CD8-positive, alpha-beta memory T cell (primary cell): ENCODE data around the gene C18orf63. TPM values are rescaled to one million over a fixed set of nuclear protein-coding genes. Genes with fewer than 3 reads are reported as not detected.

Experiments used
- CTCF ChIA-PET: fragments of 350-600 bp; sonication (Branson Sonifier 250); formaldehyde crosslinking; loops from one replicate; lab custom pipeline; 2021; ENCODE audit warnings: antibody characterized with exemption; lab: Charles Lee
- POLR2A ChIA-PET: fragments of 350-600 bp; sonication (Branson Sonifier 250); formaldehyde crosslinking; loops from one replicate; lab custom pipeline; 2021; ENCODE audit warnings: antibody characterized with exemption; lab: Charles Lee
- DNase-seq, 5 donors: peaks; one replicate each; pipeline versions ENCODE4 v3.0.0 to v3.0.0-alpha.2; 2020 to 2022; ENCODE audit warnings: mixed read lengths in 1 of 5
- H3K27ac ChIP-seq: one replicate; pipeline ENCODE4 v1.7.0; 2013; ENCODE audit warnings: low read depth, mild to moderate bottlenecking, low read length, moderate library complexity
- H3K27me3 ChIP-seq: 2 replicates; pipeline ENCODE4 v1.7.0; 2013; ENCODE audit warnings: low read length, mild to moderate bottlenecking; ENCODE audit not compliant: insufficient read depth, poor library complexity, severe bottlenecking
- H3K36me3 ChIP-seq: 2 replicates; pipeline ENCODE4 v1.7.0; 2013; ENCODE audit warnings: mild to moderate bottlenecking, low read length, moderate library complexity; ENCODE audit not compliant: insufficient read depth
- H3K4me1 ChIP-seq: 2 replicates; pipeline ENCODE4 v1.7.0; 2013; ENCODE audit warnings: mild to moderate bottlenecking, low read length, moderate library complexity; ENCODE audit not compliant: insufficient read depth
- H3K4me3 ChIP-seq: 2 replicates; pipeline ENCODE4 v1.7.0; 2013; ENCODE audit warnings: mild to moderate bottlenecking, low read length
- H3K9me3 ChIP-seq: 2 replicates; pipeline ENCODE4 v1.7.0; 2013; ENCODE audit warnings: mild to moderate bottlenecking, low read length
- H3K27ac Mint-ChIP-seq, 8 donors: one replicate each; pipeline ENCODE4 v1.8.0; 2020 to 2021; ENCODE audit warnings: mixed read lengths in 8 of 8, mild to moderate bottlenecking in 6 of 8, inconsistent platforms in 3 of 8, moderate library complexity in 3 of 8
- H3K27me3 Mint-ChIP-seq, 2 donors: one replicate each; pipeline ENCODE4 v1.8.0; 2020 to 2021; ENCODE audit warnings: mixed read lengths in 2 of 2, mild to moderate bottlenecking in 1 of 2, moderate library complexity in 1 of 2
- H3K36me3 Mint-ChIP-seq, 3 donors: one replicate each; pipeline ENCODE4 v1.8.0; 2020 to 2021; ENCODE audit warnings: mixed read lengths in 3 of 3, inconsistent platforms in 1 of 3, mild to moderate bottlenecking in 1 of 3
- H3K4me1 Mint-ChIP-seq, 3 donors: one replicate each; pipeline ENCODE4 v1.8.0; 2020 to 2021; ENCODE audit warnings: mixed read lengths in 3 of 3, inconsistent platforms in 1 of 3, mild to moderate bottlenecking in 1 of 3
- H3K4me3 Mint-ChIP-seq, 7 donors: one replicate each; pipeline ENCODE4 v1.8.0; 2020 to 2021; ENCODE audit warnings: mixed read lengths in 7 of 7, mild to moderate bottlenecking in 6 of 7, moderate library complexity in 4 of 7, inconsistent platforms in 2 of 7
- H3K9me3 Mint-ChIP-seq, 5 donors: one replicate each; pipeline ENCODE4 v1.8.0; 2020 to 2022; ENCODE audit warnings: mixed read lengths in 5 of 5, mild to moderate bottlenecking in 3 of 5, moderate library complexity in 2 of 5, inconsistent platforms in 1 of 5
- polyA plus RNA-seq: library from polyadenylated mRNA; unstranded; fragments of 300-500 nt; fragmentation: Illumina TruSeq; gene quantifications from one replicate; pipeline ENCODE4 v1.2.3, GENCODE V29; 2021
- total RNA-seq, 2 experiments: library from RNA; stranded (reverse); gene quantifications; one replicate each; pipeline ENCODE4 v1.2.3, GENCODE V29; 2021

The C18orf63 gene
- total and polyA plus RNA-seq, 3 experiments from 2014 or later = not detected

- no peak overlapping the region for H3K4me3 ChIP-seq
- Mint-ChIP-seq H3K4me3 (no peak overlapping the region), H3K4me1 (peaks cover 3 to 12% (median 9%) of the 10 kb centered on the region in 3 donors), H3K36me3 (no peaks in the 10 kb centered on the region), H3K27me3 (peaks cover 9 to 11% of the 10 kb centered on the region in 2 donors), H3K9me3 (no peaks in the 10 kb centered on the region), H3K27ac (no peak overlapping the region)
- peak; percentile 21 to 72 (median 40) for DNase-seq
- no peaks in the 10 kb centered on the region for H3K36me3 ChIP-seq
- H3K27ac ChIP-seq = no peak overlapping the region
- no peaks in the 10 kb centered on the region for H3K27me3 ChIP-seq
- ChIA-PET CTCF (interaction anchor here (0.7 to 5.4 kb wide), 16 partner anchors 10 to 200 kb away, joined by 3 to 156 read pairs (median 4); partner anchors contain the start of gene CNDP2), POLR2A (interaction anchor here (0.6 to 1.8 kb wide), 3 partner anchors 140 to 198 kb away, joined by 3 to 9 read pairs (median 7); partner anchors contain the start of gene CNDP2)
- no peaks in the 10 kb centered on the region for H3K9me3 ChIP-seq
- H3K4me1 ChIP-seq = peaks cover 4% of the 10 kb centered on the region
These were observed 37.6 kb downstream of the C18orf63 start for GRCh38 chr18:74353169-74353775.

- DNase-seq = no peak
- Mint-ChIP-seq H3K27ac (peak overlapping the region in 1 of 8 donors; percentile 27), H3K9me3 (no peaks in the 10 kb centered on the region), H3K4me1 (peaks cover 3 to 12% (median 9%) of the 10 kb centered on the region in 3 donors), H3K36me3 (no peaks in the 10 kb centered on the region), H3K27me3 (peaks cover 6 to 17% of the 10 kb centered on the region in 2 donors), H3K4me3 (no peak overlapping the region)
- H3K4me1 ChIP-seq = peaks cover 4% of the 10 kb centered on the region
- no peaks in the 10 kb centered on the region for H3K9me3 ChIP-seq
- ChIA-PET CTCF (interaction anchor here (2.0 to 5.4 kb wide), 2 partner anchors 10 to 138 kb away, joined by 6 to 156 read pairs; partner anchors contain the start of gene CNDP2), POLR2A (no interaction called here)
- H3K4me3 ChIP-seq = no peak overlapping the region
- H3K27ac ChIP-seq = no peak overlapping the region
- no peaks in the 10 kb centered on the region for H3K36me3 ChIP-seq
- H3K27me3 ChIP-seq = no peaks in the 10 kb centered on the region
These were observed 41.3 kb downstream of the C18orf63 start for GRCh38 chr18:74356959-74357358.

GRCh38 chr18:74360852-74361655 lies 45.4 kb downstream of the C18orf63 start:
- no peak overlapping the region for H3K27ac ChIP-seq
- Mint-ChIP-seq H3K27me3 (peaks cover 1 to 13% of the 10 kb centered on the region in 2 donors), H3K27ac (no peak overlapping the region), H3K4me1 (peaks cover 3 to 12% (median 9%) of the 10 kb centered on the region in 3 donors), H3K36me3 (no peaks in the 10 kb centered on the region), H3K9me3 (no peaks in the 10 kb centered on the region), H3K4me3 (no peak overlapping the region)
- H3K36me3 ChIP-seq = no peaks in the 10 kb centered on the region
- H3K4me3 ChIP-seq = no peak overlapping the region
- H3K9me3 ChIP-seq = no peaks in the 10 kb centered on the region
- POLR2A ChIA-PET = no interaction called here
- no peaks in the 10 kb centered on the region for H3K4me1 ChIP-seq
- no peak for DNase-seq
- CTCF ChIA-PET = interaction anchor here (0.8 to 0.9 kb wide), 2 partner anchors 17 to 133 kb away, joined by 3 to 4 read pairs; no protein-coding TSS in a partner anchor
- H3K27me3 ChIP-seq = no peaks in the 10 kb centered on the region

- H3K27me3 Mint-ChIP-seq = peaks cover 18 to 19% of the 10 kb centered on the region in 2 donors
- Histone ChIP-seq H3K27me3 (no peaks in the 10 kb centered on the region), H3K36me3 (no peaks in the 10 kb centered on the region), H3K4me1 (peaks cover 33% of the 10 kb centered on the region), H3K9me3 (no peaks in the 10 kb centered on the region), H3K27ac (no peak overlapping the region), H3K4me3 (no peak overlapping the region)
- peaks cover 16 to 31% (median 29%) of the 10 kb centered on the region in 3 donors for H3K4me1 Mint-ChIP-seq
- CTCF ChIA-PET = no interaction called here
- DNase-seq = no peak
- H3K27ac Mint-ChIP-seq = no peak overlapping the region
- H3K9me3 Mint-ChIP-seq = peaks cover 0 to 3% (median 0%) of the 10 kb centered on the region in 5 donors
- POLR2A ChIA-PET = no interaction called here
- no peak overlapping the region for H3K4me3 Mint-ChIP-seq
- H3K36me3 Mint-ChIP-seq = no peaks in the 10 kb centered on the region
These were observed 52.3 kb downstream of the C18orf63 start for GRCh38 chr18:74367905-74368304.

DNA sequence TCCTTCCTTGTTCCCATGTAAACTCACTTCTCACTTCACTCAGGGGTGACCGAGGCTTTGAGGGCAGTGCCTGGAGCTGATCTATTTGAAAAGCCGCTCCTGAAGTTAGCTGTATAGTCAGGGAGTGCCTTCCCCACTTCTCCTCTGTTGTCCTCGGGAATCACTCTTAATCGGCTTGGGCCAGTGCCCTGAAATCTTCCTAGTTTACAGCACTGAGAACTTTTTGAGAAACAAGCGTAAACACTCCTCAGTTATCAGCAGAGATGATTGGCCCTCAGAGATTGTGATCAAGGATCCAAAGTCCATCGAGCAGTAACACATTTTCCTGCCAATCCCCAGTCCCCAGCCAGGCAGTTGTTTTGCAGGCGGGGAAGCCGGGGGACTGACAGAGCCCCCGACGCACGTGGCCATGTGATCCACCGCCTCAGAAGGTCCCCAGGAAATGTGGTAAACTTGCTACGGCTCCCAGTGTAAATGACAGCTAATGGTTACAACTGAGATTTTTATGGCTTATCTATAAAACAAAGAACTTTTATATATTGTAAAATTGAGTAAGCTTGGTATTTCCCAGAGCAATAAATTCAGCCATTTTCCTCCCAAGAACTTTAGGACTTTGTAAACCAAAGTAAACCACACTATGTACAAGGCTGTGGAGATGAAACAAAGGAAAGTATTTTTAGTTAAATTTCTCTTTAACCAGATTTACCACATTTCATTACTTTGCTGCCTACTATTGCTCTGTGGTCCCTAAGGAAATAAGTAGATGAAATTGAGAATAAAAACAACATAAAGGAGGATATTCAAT lies 53.5 kb downstream of the C18orf63 start:
- Histone ChIP-seq H3K9me3 (no peaks in the 10 kb centered on the region), H3K27me3 (no peaks in the 10 kb centered on the region), H3K27ac (no peak overlapping the region), H3K4me1 (peaks cover 41% of the 10 kb centered on the region), H3K4me3 (no peak overlapping the region), H3K36me3 (no peaks in the 10 kb centered on the region)
- Mint-ChIP-seq H3K27me3 (peaks cover 18 to 19% of the 10 kb centered on the region in 2 donors), H3K9me3 (peaks cover 0 to 3% (median 0%) of the 10 kb centered on the region in 5 donors), H3K27ac (peak overlapping the region in 2 of 8 donors; percentile 8 to 18), H3K36me3 (no peaks in the 10 kb centered on the region), H3K4me3 (no peak overlapping the region), H3K4me1 (peaks cover 25 to 42% (median 41%) of the 10 kb centered on the region in 3 donors)
- DNase-seq = peak in 1 of 5 donors; percentile 42
- CTCF ChIA-PET = interaction anchor here (1.4 to 2.9 kb wide), 2 partner anchors 123 to 125 kb away, joined by 4 to 11 read pairs; no protein-coding TSS in a partner anchor
- POLR2A ChIA-PET = no interaction called here

- CTCF ChIA-PET = interaction anchor here (1.0 to 2.9 kb wide), 2 partner anchors 17 to 123 kb away, joined by 4 to 11 read pairs; no protein-coding TSS in a partner anchor
- no peak overlapping the region for H3K27ac ChIP-seq
- Mint-ChIP-seq H3K4me1 (peaks cover 29 to 52% (median 51%) of the 10 kb centered on the region in 3 donors), H3K9me3 (peaks cover 0 to 3% (median 0%) of the 10 kb centered on the region in 5 donors), H3K36me3 (no peaks in the 10 kb centered on the region), H3K27ac (peak overlapping the region in 1 of 8 donors; percentile 35), H3K4me3 (no peak overlapping the region), H3K27me3 (peaks cover 18 to 19% of the 10 kb centered on the region in 2 donors)
- no peak overlapping the region for H3K4me3 ChIP-seq
- no peak for DNase-seq
- POLR2A ChIA-PET = no interaction called here
- peaks cover 52% of the 10 kb centered on the region for H3K4me1 ChIP-seq
- no peaks in the 10 kb centered on the region for H3K36me3 ChIP-seq
- H3K9me3 ChIP-seq = no peaks in the 10 kb centered on the region
- H3K27me3 ChIP-seq = no peaks in the 10 kb centered on the region
These were observed 54.5 kb downstream of the C18orf63 start for GRCh38 chr18:74370115-74370514.

GRCh38 chr18:74373428-74373827 lies 57.8 kb downstream of the C18orf63 start:
- DNase-seq = peak; percentile 21 to 91 (median 80)
- H3K4me1 Mint-ChIP-seq = peaks cover 43 to 76% (median 61%) of the 10 kb centered on the region in 3 donors
- H3K4me3 ChIP-seq = peak overlapping the region; percentile 50
- peak overlapping the region in 6 of 7 donors; percentile 4 to 62 (median 46) for H3K4me3 Mint-ChIP-seq
- no peaks in the 10 kb centered on the region for H3K9me3 ChIP-seq
- CTCF ChIA-PET = interaction anchor here (1.2 to 4.6 kb wide), 6 partner anchors 11 to 179 kb away, joined by 3 to 26 read pairs (median 4); no protein-coding TSS in a partner anchor
- peak overlapping the region; percentile 25 for H3K27ac ChIP-seq
- no peaks in the 10 kb centered on the region for H3K36me3 Mint-ChIP-seq
- POLR2A ChIA-PET = interaction anchor here (0.6 to 1.9 kb wide), 7 partner anchors 19 to 786 kb away, joined by 3 to 21 read pairs (median 4); partner anchors contain the start of genes CNDP2 and ZNF407
- peaks cover 80% of the 10 kb centered on the region for H3K4me1 ChIP-seq
- H3K9me3 Mint-ChIP-seq = peaks cover 0 to 3% (median 0%) of the 10 kb centered on the region in 5 donors
- no peaks in the 10 kb centered on the region for H3K27me3 ChIP-seq
- peak overlapping the region; percentile 30 to 90 (median 82) for H3K27ac Mint-ChIP-seq
- H3K36me3 ChIP-seq = no peaks in the 10 kb centered on the region
- H3K27me3 Mint-ChIP-seq = peaks cover 13 to 16% of the 10 kb centered on the region in 2 donors
